Caco-2 (cell line): Measurements from ENCODE around the gene ATG12. TPM values are rescaled to one million over a fixed set of nuclear protein-coding genes. Genes with fewer than 3 reads are reported as not detected.
"Not testable (repeated sequence)": the region's sequence is repeated elsewhere in the genome, so short reads cannot be mapped to it uniquely, and the experiment has no call there.

Experiments
- BruUV-seq: library from RNA; stranded (reverse); fragments of 400-500 nt; replicated peaks from 2 replicates; lab custom pipeline; 2021; lab: Mats Ljungman, UMichigan
- CTCF ChIA-PET: fragments of 300-600 bp; sonication (Branson Sonifier 250); formaldehyde crosslinking; loops from one replicate; lab custom pipeline; 2022; ENCODE audit warnings: antibody characterized with exemption; lab: Charles Lee
- POLR2A ChIA-PET: fragments of 300-600 bp; sonication (Branson Sonifier 250); formaldehyde crosslinking; loops from one replicate; lab custom pipeline; 2022; ENCODE audit warnings: antibody characterized with exemption; lab: Charles Lee
- DNase-seq, 2 experiments: peaks; one replicate each; pipeline versions ENCODE4 v3.0.0 to v3.0.0-alpha.2; 2020 to 2022
- H3K27me3 ChIP-seq: replicated peaks from 2 replicates; pipeline ENCODE4 v1.6.0; 2011; ENCODE audit warnings: low read length; ENCODE audit not compliant: control insufficient read depth, insufficient read depth
- H3K36me3 ChIP-seq: 2 replicates; pipeline ENCODE4 v1.5.1; 2011; ENCODE audit warnings: low read length; ENCODE audit not compliant: control insufficient read depth, insufficient read depth
- H3K4me1 ChIP-seq: fragments of 250-450 bp; sonication (Bioruptor Pico); 2 replicates; pipeline ENCODE4 v1.5.1; 2020; ENCODE audit warnings: mild to moderate bottlenecking
- H3K4me3 ChIP-seq: 2 replicates; pipeline ENCODE4 v1.5.1; 2011; ENCODE audit warnings: low read depth, mild to moderate bottlenecking, control low read depth, low read length
- H3K9me3 ChIP-seq: fragments of 250-450 bp; sonication (Bioruptor Pico); 2 replicates; pipeline ENCODE4 v1.5.1; 2020; ENCODE audit warnings: mild to moderate bottlenecking, moderate library complexity
- H3K27ac Mint-ChIP-seq: one replicate; pipeline ENCODE4 v1.8.0; 2022; ENCODE audit warnings: mixed read lengths; ENCODE audit not compliant: unreplicated experiment
- H3K27me3 Mint-ChIP-seq: one replicate; pipeline ENCODE4 v1.8.0; 2022; ENCODE audit warnings: mixed read lengths; ENCODE audit not compliant: insufficient read depth, unreplicated experiment
- H3K36me3 Mint-ChIP-seq: one replicate; pipeline ENCODE4 v1.8.0; 2022; ENCODE audit warnings: mild to moderate bottlenecking, mixed read lengths; ENCODE audit not compliant: insufficient read depth, unreplicated experiment
- H3K4me1 Mint-ChIP-seq: one replicate; pipeline ENCODE4 v1.8.0; 2022; ENCODE audit warnings: low read depth, mixed read lengths; ENCODE audit not compliant: unreplicated experiment
- H3K4me3 Mint-ChIP-seq: one replicate; pipeline ENCODE4 v1.8.0; 2022; ENCODE audit warnings: mild to moderate bottlenecking, moderate library complexity, mixed read lengths; ENCODE audit not compliant: unreplicated experiment
- H3K9me3 Mint-ChIP-seq: one replicate; pipeline ENCODE4 v1.8.0; 2022; ENCODE audit warnings: mixed read lengths; ENCODE audit not compliant: unreplicated experiment
- CTCF ChIP-seq, 2 experiments: fragments of 200-600 bp in 1 of 2; IDR thresholded peaks; 1 replicate in 1 of 2; 2 replicates in 1 of 2; pipeline versions ENCODE4 v1.5.1 to v1.8.0; 2011 to 2022; ENCODE audit warnings: antibody characterized with exemption in 1 of 2, control low read depth in 1 of 2, inconsistent platforms in 1 of 2, low read depth in 1 of 2, low read length in 1 of 2, mild to moderate bottlenecking in 1 of 2, moderate library complexity in 1 of 2; ENCODE audit not compliant: insufficient read depth in 1 of 2, severe bottlenecking in 1 of 2, unreplicated experiment in 1 of 2
- intact Hi-C: fragments of 100-400 bp; cut with micrococcal nuclease; formaldehyde crosslinking; loops from one replicate; pipeline ENCODE4 v1.10.0; 2022; ENCODE audit not compliant: unreplicated experiment
- total RNA-seq: library from RNA; stranded (reverse); gene quantifications from 2 replicates; pipeline ENCODE4 v1.2.3, GENCODE V29; 2022

The ATG12 gene
- total RNA-seq, 1 experiment from 2014 or later: 46.8 TPM

GRCh38 chr5:115825948-115826347 lies 15.4 kb downstream of the ATG12 start:
- H3K4me3 Mint-ChIP-seq: no peak overlapping the region
- no peaks in the 10 kb centered on the region for H3K27me3 ChIP-seq
- H3K9me3 ChIP-seq: no peaks in the 10 kb centered on the region; the same call in 1 of the 2 replicates
- TF ChIP-seq CTCF (IDR thresholded peaks at IDR 0.05; ENCODE audit: insufficient read depth in 1 of 2, low read depth in 1 of 2, low read length in 1 of 2, severe bottlenecking in 1 of 2, unreplicated experiment in 1 of 2): no peak
- peaks cover 1% of the 10 kb centered on the region for H3K4me1 Mint-ChIP-seq
- H3K9me3 Mint-ChIP-seq: no peaks in the 10 kb centered on the region
- H3K4me3 ChIP-seq: no peak overlapping the region
- no peaks in the 10 kb centered on the region; the same call in 1 of the 2 replicates for H3K36me3 ChIP-seq
- ChIA-PET CTCF (no interaction called here), POLR2A (no interaction called here)
- peaks cover 15% of the 10 kb centered on the region for H3K36me3 Mint-ChIP-seq
- intact Hi-C loops: loop anchor here (2.0 kb wide), 1 partner anchor 19 kb away; no protein-coding TSS in a partner anchor
- BruUV-seq: no TSS peak
- H3K27ac Mint-ChIP-seq: no peak overlapping the region
- H3K27me3 Mint-ChIP-seq: no peaks in the 10 kb centered on the region
- no peaks in the 10 kb centered on the region for H3K4me1 ChIP-seq
- DNase-seq: no peak

GRCh38 chr5:115824983-115825382 lies 16.4 kb downstream of the ATG12 start:
- H3K4me1 ChIP-seq, H3K27me3 ChIP-seq, DNase-seq, BruUV-seq, H3K36me3 ChIP-seq, CTCF ChIA-PET, H3K4me3 Mint-ChIP-seq, H3K4me3 ChIP-seq, H3K27me3 Mint-ChIP-seq, H3K9me3 ChIP-seq, H3K4me1 Mint-ChIP-seq, intact Hi-C loops, H3K27ac Mint-ChIP-seq, H3K9me3 Mint-ChIP-seq, POLR2A ChIA-PET: not testable (repeated sequence)
- peaks cover 13% of the 10 kb centered on the region for H3K36me3 Mint-ChIP-seq

- ChIA-PET CTCF (no interaction called here), POLR2A (no interaction called here)
- H3K27me3 Mint-ChIP-seq: no peaks in the 10 kb centered on the region
- intact Hi-C loops: no loop called here
- H3K4me3 ChIP-seq: no peak overlapping the region
- no peak for TF ChIP-seq CTCF (IDR thresholded peaks at IDR 0.05; ENCODE audit: insufficient read depth in 1 of 2, low read depth in 1 of 2, low read length in 1 of 2, severe bottlenecking in 1 of 2, unreplicated experiment in 1 of 2)
- H3K4me1 ChIP-seq: no peaks in the 10 kb centered on the region
- no peaks in the 10 kb centered on the region for H3K9me3 Mint-ChIP-seq
- H3K4me3 Mint-ChIP-seq: no peak overlapping the region
- no peak overlapping the region for H3K27ac Mint-ChIP-seq
- H3K36me3 Mint-ChIP-seq: no peaks in the 10 kb centered on the region
- H3K27me3 ChIP-seq: no peaks in the 10 kb centered on the region
- H3K36me3 ChIP-seq: no peaks in the 10 kb centered on the region
- BruUV-seq: no TSS peak
- DNase-seq: no peak
- H3K4me1 Mint-ChIP-seq: no peaks in the 10 kb centered on the region
- no peaks in the 10 kb centered on the region; the same call in 1 of the 2 replicates for H3K9me3 ChIP-seq
These were observed 20.5 kb downstream of the ATG12 start for GRCh38 chr5:115820846-115821245.

- Mint-ChIP-seq H3K27ac (no peak overlapping the region), H3K9me3 (no peaks in the 10 kb centered on the region), H3K27me3 (no peaks in the 10 kb centered on the region), H3K4me3 (no peak overlapping the region), H3K36me3 (no peaks in the 10 kb centered on the region), H3K4me1 (no peaks in the 10 kb centered on the region)
- no peaks in the 10 kb centered on the region for H3K27me3 ChIP-seq
- no TSS peak for BruUV-seq
- no peaks in the 10 kb centered on the region for H3K36me3 ChIP-seq
- CTCF ChIA-PET: no interaction called here
- POLR2A ChIA-PET: no interaction called here
- TF ChIP-seq CTCF (IDR thresholded peaks at IDR 0.05; ENCODE audit: insufficient read depth in 1 of 2, low read depth in 1 of 2, low read length in 1 of 2, severe bottlenecking in 1 of 2, unreplicated experiment in 1 of 2): no peak
- H3K4me3 ChIP-seq: no peak overlapping the region
- no peaks in the 10 kb centered on the region for H3K9me3 ChIP-seq
- no peaks in the 10 kb centered on the region for H3K4me1 ChIP-seq
- intact Hi-C loops: no loop called here
- DNase-seq: no peak
These were observed 22.5 kb downstream of the ATG12 start for GRCh38 chr5:115818821-115819220.
